Trophoblast cell (in vitro differentiated cells and primary cell): ENCODE measurements around the gene PRKAB2.
"Not testable (repeated sequence)": the region's sequence is repeated elsewhere in the genome, so short reads cannot be mapped to it uniquely, and the experiment has no call there.

Source experiments
- DNase-seq, 2 donors: peaks; one replicate each; pipeline ENCODE4 v3.0.0-alpha.2; 2016
- H2AFZ ChIP-seq: 2 replicates; pipeline ENCODE4 v1.6.1; 2013; ENCODE audit warnings: low read length, moderate library complexity, mild to moderate bottlenecking; ENCODE audit not compliant: insufficient read depth, poor library complexity
- H2AK5ac ChIP-seq: 2 replicates; pipeline ENCODE4 v1.6.1; 2013; ENCODE audit warnings: mild to moderate bottlenecking, low read length
- H2BK120ac ChIP-seq: 2 replicates; pipeline ENCODE4 v1.6.1; 2013; ENCODE audit warnings: low read length, mild to moderate bottlenecking, moderate library complexity; ENCODE audit not compliant: insufficient read depth, poor library complexity
- H2BK12ac ChIP-seq: 2 replicates; pipeline ENCODE4 v1.6.1; 2013; ENCODE audit warnings: mild to moderate bottlenecking, low read length, moderate library complexity
- H2BK5ac ChIP-seq: 2 replicates; pipeline ENCODE4 v1.6.1; 2013; ENCODE audit warnings: low read length, low read depth, moderate library complexity, mild to moderate bottlenecking; ENCODE audit not compliant: poor library complexity
- H3K14ac ChIP-seq: 2 replicates; pipeline ENCODE4 v1.6.1; 2013; ENCODE audit warnings: mild to moderate bottlenecking, low read length
- H3K18ac ChIP-seq: 2 replicates; pipeline ENCODE4 v1.6.1; 2013; ENCODE audit warnings: mild to moderate bottlenecking, low read length
- H3K23ac ChIP-seq: 2 replicates; pipeline ENCODE4 v1.6.1; 2013; ENCODE audit warnings: low read length
- H3K27ac ChIP-seq: 2 replicates; pipeline ENCODE4 v1.5.1; 2013; ENCODE audit warnings: low read depth, mild to moderate bottlenecking, inconsistent platforms, low read length, moderate library complexity
- H3K27me3 ChIP-seq: 2 replicates; pipeline ENCODE4 v1.6.1; 2013; ENCODE audit warnings: inconsistent platforms, mild to moderate bottlenecking, low read length, moderate library complexity; ENCODE audit not compliant: insufficient read depth
- H3K36me3 ChIP-seq, 2 experiments: 1 replicate in 1 of 2; 2 replicates in 1 of 2; pipeline ENCODE4 v1.6.1; 2013; ENCODE audit warnings: low read length in 2 of 2, mild to moderate bottlenecking in 2 of 2, moderate library complexity in 1 of 2; ENCODE audit not compliant: insufficient read depth in 2 of 2, control insufficient read depth in 1 of 2
- H3K4ac ChIP-seq: 2 replicates; pipeline ENCODE4 v1.6.1; 2013; ENCODE audit warnings: low read depth, mild to moderate bottlenecking, low read length, moderate library complexity
- H3K4me1 ChIP-seq, 2 experiments: 1 replicate in 1 of 2; 2 replicates in 1 of 2; pipeline ENCODE4 v1.6.1; 2013; ENCODE audit warnings: low read length in 2 of 2, mild to moderate bottlenecking in 2 of 2, moderate library complexity in 1 of 2; ENCODE audit not compliant: insufficient read depth in 2 of 2, control insufficient read depth in 1 of 2
- H3K4me2 ChIP-seq: 2 replicates; pipeline ENCODE4 v1.6.1; 2013; ENCODE audit warnings: inconsistent platforms, mild to moderate bottlenecking, low read length, moderate library complexity
- H3K4me3 ChIP-seq: 2 replicates; pipeline ENCODE4 v1.5.1; 2013; ENCODE audit warnings: mild to moderate bottlenecking, low read depth, low read length, inconsistent platforms
- H3K79me1 ChIP-seq: one replicate; pipeline ENCODE4 v1.6.1; 2013; ENCODE audit warnings: low read length
- H3K79me2 ChIP-seq: 2 replicates; pipeline ENCODE4 v1.6.1; 2013; ENCODE audit warnings: low read length, mild to moderate bottlenecking; ENCODE audit not compliant: control insufficient read depth, insufficient read depth, poor library complexity
- H3K9ac ChIP-seq: 2 replicates; pipeline ENCODE4 v1.6.1; 2013; ENCODE audit warnings: mild to moderate bottlenecking, low read length
- H3K9me3 ChIP-seq: 2 replicates; pipeline ENCODE4 v1.6.1; 2013; ENCODE audit warnings: low read depth, mild to moderate bottlenecking, control low read depth, inconsistent platforms, low read length; ENCODE audit not compliant: insufficient read depth
- H4K12ac ChIP-seq: 2 replicates; pipeline ENCODE4 v1.6.1; 2013; ENCODE audit warnings: low read depth, mild to moderate bottlenecking, low read length, moderate library complexity
- H4K8ac ChIP-seq: 2 replicates; pipeline ENCODE4 v1.6.1; 2013; ENCODE audit warnings: low read depth, mild to moderate bottlenecking, low read length, moderate library complexity
- H4K91ac ChIP-seq: one replicate; pipeline ENCODE4 v1.6.1; 2013; ENCODE audit warnings: low read depth, mild to moderate bottlenecking, low read length, moderate library complexity
- WGBS: extraction: QIAGEN DNeasy Blood & Tissue Kit; methylation state at CpG from one replicate; pipeline ENCODE4 v1.1.7; 2013; ENCODE audit warnings: missing lambda C conversion rate; ENCODE audit not compliant: insufficient read length, insufficient coverage; ENCODE audit errors: extremely low coverage; 5-methylcytosine and 5-hydroxymethylcytosine counted together

Gene PRKAB2

DNA sequence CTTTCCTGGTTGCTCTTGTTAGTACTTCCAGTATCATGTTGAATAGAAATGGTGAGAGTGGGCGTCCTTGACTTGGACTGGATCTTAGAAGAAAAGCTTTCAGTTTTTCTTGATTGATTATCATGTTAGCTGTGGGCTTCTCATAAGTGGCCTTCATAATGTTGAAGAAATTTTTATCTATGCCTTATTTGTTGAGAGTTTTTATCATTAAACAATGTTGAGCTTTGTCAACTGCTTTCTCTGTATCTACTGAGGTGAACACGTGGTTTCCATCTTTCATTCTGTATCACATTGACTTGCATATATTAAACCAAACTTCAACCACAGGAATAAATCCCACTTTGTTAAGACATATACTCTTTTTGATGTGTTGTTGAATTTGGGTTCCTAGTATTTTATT is 29.4 kb downstream of the PRKAB2 start:
- Histone ChIP-seq H2AK5ac (no peak overlapping the region), H3K4me3 (no peak overlapping the region), H3K4me2 (no peak overlapping the region), H3K23ac (no peak overlapping the region), H4K91ac (no peak overlapping the region), H2BK12ac (no peak overlapping the region), H3K4me1 (no peaks in the 10 kb centered on the region), H3K27ac (no peak overlapping the region), H2AFZ (no peak overlapping the region), H3K79me2 (no peaks in the 10 kb centered on the region), H4K8ac (no peak overlapping the region), H3K18ac (no peak overlapping the region), H2BK5ac (no peak overlapping the region), H2BK120ac (no peak overlapping the region), H3K9ac (no peak overlapping the region), H3K27me3 (no peaks in the 10 kb centered on the region), H3K9me3 (no peaks in the 10 kb centered on the region), H4K12ac (no peak overlapping the region), H3K4ac (no peak overlapping the region), H3K79me1 (no peaks in the 10 kb centered on the region), H3K36me3 (no peaks in the 10 kb centered on the region), H3K14ac (no peak overlapping the region)
- no CpG with 5 or more reads among the region's 2 CpGs for WGBS
- DNase-seq, result no peak

DNA sequence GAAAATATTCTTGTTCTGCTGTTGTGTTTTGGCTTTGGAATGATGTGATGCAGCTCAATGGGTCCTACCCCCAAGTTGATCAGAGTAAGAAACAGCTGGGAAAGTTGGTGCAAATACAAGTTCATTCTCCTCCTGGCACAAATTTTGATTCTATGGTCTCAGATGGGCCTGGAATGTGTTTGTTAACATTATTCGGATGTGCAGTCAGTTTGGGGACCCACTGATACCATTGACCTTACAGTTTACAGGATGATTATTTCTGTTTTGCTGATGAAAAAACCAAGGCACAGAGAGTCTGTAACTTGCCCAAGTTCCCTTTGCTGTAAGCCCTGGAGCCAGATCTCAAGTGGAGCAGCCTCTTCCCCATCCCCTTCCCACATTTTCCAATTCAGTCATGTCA is 41.5 kb downstream of the PRKAB2 start:
- not testable (repeated sequence) for H2BK12ac ChIP-seq, DNase-seq, H2AFZ ChIP-seq, H4K12ac ChIP-seq, H4K91ac ChIP-seq, H2AK5ac ChIP-seq, H3K27me3 ChIP-seq, H3K79me1 ChIP-seq, H3K23ac ChIP-seq, H3K27ac ChIP-seq, H2BK5ac ChIP-seq, H3K18ac ChIP-seq, H3K4me1 ChIP-seq, H3K9ac ChIP-seq, H2BK120ac ChIP-seq, H3K9me3 ChIP-seq, H4K8ac ChIP-seq, H3K4me3 ChIP-seq, H3K4me2 ChIP-seq, H3K36me3 ChIP-seq, H3K14ac ChIP-seq, H3K4ac ChIP-seq, H3K79me2 ChIP-seq
- WGBS, result no CpG with 5 or more reads among the region's 1 CpG

DNA sequence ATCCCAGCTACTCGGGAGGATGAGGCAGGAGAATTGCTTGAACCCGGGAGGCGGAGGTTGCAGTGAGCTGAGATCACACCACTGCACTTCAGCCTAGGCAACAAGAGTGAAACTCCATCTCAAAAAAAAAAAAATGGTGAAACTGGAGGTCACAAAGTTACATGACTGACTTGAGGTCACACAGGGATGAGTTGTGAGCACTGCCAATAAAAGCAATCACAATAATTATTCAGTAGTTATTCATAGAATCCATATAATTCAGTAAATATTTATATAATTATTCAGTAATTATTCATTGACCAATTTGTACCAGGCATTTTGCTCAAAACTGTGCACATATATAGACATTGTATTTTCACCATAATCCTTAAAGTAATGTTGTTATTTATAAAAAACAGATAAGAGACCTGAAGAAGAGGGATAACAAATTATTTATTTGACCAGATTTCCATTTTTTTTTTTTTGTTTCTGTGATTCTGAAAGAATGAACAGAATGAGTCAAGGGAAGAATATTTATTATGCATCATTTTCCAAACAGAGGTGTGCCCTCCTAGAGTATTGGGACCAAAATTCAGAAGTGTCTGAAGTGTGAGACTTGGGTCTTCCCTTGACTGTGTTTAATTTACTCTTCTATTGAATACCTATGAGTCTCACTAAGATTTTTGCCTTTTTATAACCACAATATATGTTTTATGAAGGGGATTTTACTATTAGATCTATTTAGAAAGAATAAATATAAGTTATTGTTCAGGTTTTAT is 43.0 kb downstream of the PRKAB2 start:
- Histone ChIP-seq H4K91ac (no peak overlapping the region), H2BK120ac (no peak overlapping the region), H3K79me1 (no peaks in the 10 kb centered on the region), H3K36me3 (no peaks in the 10 kb centered on the region), H3K9me3 (no peaks in the 10 kb centered on the region), H3K4me3 (no peak overlapping the region), H4K8ac (no peak overlapping the region), H3K4me2 (no peak overlapping the region), H3K27ac (no peak overlapping the region), H3K23ac (no peak overlapping the region), H3K27me3 (no peaks in the 10 kb centered on the region), H4K12ac (no peak overlapping the region), H3K4ac (no peak overlapping the region), H3K79me2 (no peaks in the 10 kb centered on the region), H2BK5ac (no peak overlapping the region), H2AFZ (no peak overlapping the region), H2AK5ac (no peak overlapping the region), H3K4me1 (no peaks in the 10 kb centered on the region), H3K14ac (no peak overlapping the region), H3K18ac (no peak overlapping the region), H2BK12ac (no peak overlapping the region), H3K9ac (no peak overlapping the region)
- WGBS, result no CpG with 5 or more reads among the region's 3 CpGs
- DNase-seq, result no peak

DNA sequence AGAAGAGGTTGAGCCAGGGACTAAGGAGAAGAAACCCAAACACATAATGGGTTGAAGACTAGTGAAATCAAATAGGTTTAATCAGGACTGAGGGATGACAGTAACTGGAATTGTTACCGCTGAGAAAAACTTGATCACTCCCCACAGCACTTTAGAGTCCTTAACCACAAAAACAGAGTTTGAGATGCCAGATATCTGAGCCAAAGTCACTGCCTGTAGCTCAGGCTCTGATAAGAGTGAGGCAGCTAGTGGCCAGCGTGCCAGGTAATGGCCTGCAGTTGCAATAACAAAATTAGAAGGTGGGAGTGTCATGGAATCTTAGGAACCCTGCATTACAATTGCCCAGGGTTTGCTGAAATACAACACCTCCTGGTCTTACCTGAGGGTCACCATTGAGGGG is 48.0 kb downstream of the PRKAB2 start:
- Histone ChIP-seq H3K9ac (no peak overlapping the region), H3K36me3 (no peaks in the 10 kb centered on the region), H3K27ac (no peak overlapping the region), H3K4ac (no peak overlapping the region), H2BK120ac (no peak overlapping the region), H3K4me2 (no peak overlapping the region), H3K9me3 (no peaks in the 10 kb centered on the region), H3K79me2 (no peaks in the 10 kb centered on the region), H3K27me3 (no peaks in the 10 kb centered on the region), H4K8ac (no peak overlapping the region), H3K4me3 (no peak overlapping the region), H2BK12ac (no peak overlapping the region), H2AFZ (no peak overlapping the region), H3K23ac (no peak overlapping the region), H2BK5ac (no peak overlapping the region), H3K79me1 (no peaks in the 10 kb centered on the region), H3K18ac (no peak overlapping the region), H3K14ac (no peak overlapping the region), H3K4me1 (peaks cover 0 to 8% of the 10 kb centered on the region in 2 experiments), H4K91ac (no peak overlapping the region), H4K12ac (no peak overlapping the region), H2AK5ac (no peak overlapping the region)
- no peak for DNase-seq
- WGBS, result no CpG with 5 or more reads among the region's 2 CpGs
